Measurements from ENCODE around the gene FLNA.

The FLNA gene

GRCh38 chrX:154365997-154366665 is 8.3 kb downstream of the FLNA start:
- Histone ChIP-seq H4K8ac (ENCODE audit: low read depth, low read length) (no peak overlapping the region), H3K4me2 (ENCODE audit: low read length) (no peak overlapping the region), H3K4me3 (ENCODE audit: low read length) (no peak overlapping the region), H3K27me3 (ENCODE audit: insufficient read depth, low read length, poor library complexity) (no peaks in the 10 kb centered on the region), H2BK120ac (ENCODE audit: low read depth, low read length) (no peak overlapping the region), H3K9ac (ENCODE audit: low read length) (no peak overlapping the region), H2BK5ac (ENCODE audit: low read length) (no peak overlapping the region), H3K79me2 (ENCODE audit: control insufficient read depth, insufficient read depth, low read length) (peaks cover 47% of the 10 kb centered on the region), H4K5ac (ENCODE audit: low read length) (no peak overlapping the region), H3K56ac (ENCODE audit: low read length) (no peak overlapping the region), H2AK5ac (ENCODE audit: low read length) (no peak overlapping the region), H2BK15ac (replicated peaks; ENCODE audit: low read depth) (no peak overlapping the region), H3K18ac (ENCODE audit: low read length) (no peak overlapping the region), H3K23ac (ENCODE audit: low read length) (no peak overlapping the region), H3K4ac (ENCODE audit: low read depth, low read length) (no peak overlapping the region), H3K4me1 (ENCODE audit: control insufficient read depth, low read depth, low read length) (no peaks in the 10 kb centered on the region), H3K36me3 (ENCODE audit: control insufficient read depth, insufficient read depth, low read length) (peaks cover 28% of the 10 kb centered on the region), H3K79me1 (ENCODE audit: low read length) (peaks cover 4% of the 10 kb centered on the region), H3K27ac (ENCODE audit: low read depth, low read length) (no peak overlapping the region)
- no peak for DNase-seq
- no CpG with 5 or more reads among the region's 32 CpGs for WGBS (ENCODE audit: extremely low coverage, insufficient coverage, low lambda C conversion rate)

DNA sequence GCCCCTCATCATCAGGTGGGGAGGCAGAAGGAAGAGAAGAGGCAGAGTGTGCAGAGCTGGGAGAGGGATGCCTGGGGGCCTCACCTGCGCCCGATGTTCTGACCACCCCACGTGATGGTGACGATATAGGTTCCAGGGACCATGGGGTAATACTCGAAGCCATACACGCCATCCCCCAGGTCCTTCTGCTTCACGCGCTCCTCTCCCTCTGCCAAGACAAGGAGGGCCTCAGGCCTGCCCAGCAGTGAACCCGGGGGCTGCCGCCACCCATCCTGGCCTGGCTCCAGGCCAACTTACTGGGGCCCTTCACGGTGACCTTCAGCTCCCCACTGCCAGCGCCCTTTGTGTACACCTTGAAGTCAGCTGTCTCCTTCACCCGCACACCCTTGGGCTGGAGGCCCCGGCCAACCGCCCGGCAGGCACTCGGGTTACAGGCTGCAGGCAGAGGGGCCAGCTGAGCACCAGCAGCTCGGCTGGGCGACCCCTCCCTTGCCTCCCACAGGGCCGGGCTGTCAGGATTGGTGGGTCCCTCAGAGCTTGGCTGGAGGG is 9.3 kb downstream of the FLNA start:
- Histone ChIP-seq H3K18ac (ENCODE audit: low read length) (no peak overlapping the region), H3K4me2 (ENCODE audit: low read length) (no peak overlapping the region), H2BK5ac (ENCODE audit: low read length) (no peak overlapping the region), H3K4me1 (ENCODE audit: control insufficient read depth, low read depth, low read length) (no peaks in the 10 kb centered on the region), H2BK15ac (replicated peaks; ENCODE audit: low read depth) (no peak overlapping the region), H3K27me3 (ENCODE audit: insufficient read depth, low read length, poor library complexity) (no peaks in the 10 kb centered on the region), H3K56ac (ENCODE audit: low read length) (no peak overlapping the region), H3K27ac (ENCODE audit: low read depth, low read length) (no peak overlapping the region), H3K79me1 (ENCODE audit: low read length) (peaks cover 4% of the 10 kb centered on the region), H4K5ac (ENCODE audit: low read length) (no peak overlapping the region), H2BK120ac (ENCODE audit: low read depth, low read length) (no peak overlapping the region), H3K4ac (ENCODE audit: low read depth, low read length) (no peak overlapping the region), H3K79me2 (ENCODE audit: control insufficient read depth, insufficient read depth, low read length) (peaks cover 38% of the 10 kb centered on the region), H4K8ac (ENCODE audit: low read depth, low read length) (no peak overlapping the region), H3K9ac (ENCODE audit: low read length) (no peak overlapping the region), H3K36me3 (ENCODE audit: control insufficient read depth, insufficient read depth, low read length) (peaks cover 28% of the 10 kb centered on the region), H3K23ac (ENCODE audit: low read length) (no peak overlapping the region), H3K4me3 (ENCODE audit: low read length) (no peak overlapping the region), H2AK5ac (ENCODE audit: low read length) (no peak overlapping the region)
- DNase-seq = no peak
- no CpG with 5 or more reads among the region's 20 CpGs for WGBS (ENCODE audit: extremely low coverage, insufficient coverage, low lambda C conversion rate)

DNA sequence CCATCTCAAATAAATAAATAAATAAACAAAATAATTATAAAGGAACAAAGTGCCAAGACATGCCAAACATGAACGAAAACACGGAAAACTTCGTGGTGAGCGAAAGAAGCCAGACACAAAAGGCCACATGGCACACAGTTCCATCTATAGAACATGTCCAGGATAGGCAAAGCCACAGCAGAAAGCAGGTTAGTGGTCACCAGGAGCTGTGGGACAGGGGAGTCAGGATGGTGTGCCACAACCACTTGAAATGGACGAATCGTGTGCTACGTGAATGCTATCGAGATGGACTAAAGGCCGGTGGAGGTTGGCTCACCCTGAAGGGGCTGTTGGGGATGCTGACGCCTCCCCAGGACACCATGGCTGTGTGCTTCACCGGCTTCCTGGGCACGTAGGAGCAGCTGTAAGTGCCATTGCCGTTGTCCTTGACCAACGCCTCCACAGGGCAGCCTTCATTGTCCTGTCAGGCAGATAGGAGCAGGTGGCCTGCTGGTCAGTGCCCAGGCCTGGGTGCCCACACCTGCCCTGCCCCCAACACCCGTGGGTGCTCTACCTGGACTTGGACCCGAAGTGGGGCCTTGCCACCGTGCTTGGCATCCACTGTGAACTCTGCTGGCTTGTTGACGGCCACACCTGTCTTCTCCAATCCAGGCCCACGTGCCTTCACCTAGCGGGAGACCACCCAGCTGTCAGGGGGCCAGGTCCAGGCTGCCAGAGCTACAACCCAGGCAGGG is 10.6 kb downstream of the FLNA start:
- no peak overlapping the region for H3K4me3 ChIP-seq (ENCODE audit: low read length)
- H3K79me2 ChIP-seq (ENCODE audit: control insufficient read depth, insufficient read depth, low read length) = peaks cover 29% of the 10 kb centered on the region
- H4K5ac ChIP-seq (ENCODE audit: low read length) = no peak overlapping the region
- peaks cover 37% of the 10 kb centered on the region for H3K36me3 ChIP-seq (ENCODE audit: control insufficient read depth, insufficient read depth, low read length)
- no peak for DNase-seq
- H3K79me1 ChIP-seq (ENCODE audit: low read length) = peaks cover 4% of the 10 kb centered on the region
- whole genome bisulfite sequencing (ENCODE audit: extremely low coverage, insufficient coverage, low lambda C conversion rate) = no CpG with 5 or more reads among the region's 20 CpGs
- no peak overlapping the region for H3K27ac ChIP-seq (ENCODE audit: low read depth, low read length)
- no peak overlapping the region for H2AK5ac ChIP-seq (ENCODE audit: low read length)
- no peak overlapping the region for H2BK15ac ChIP-seq (replicated peaks; ENCODE audit: low read depth)
- H2BK120ac ChIP-seq (ENCODE audit: low read depth, low read length) = no peak overlapping the region
- no peak overlapping the region for H3K18ac ChIP-seq (ENCODE audit: low read length)
- no peaks in the 10 kb centered on the region for H3K4me1 ChIP-seq (ENCODE audit: control insufficient read depth, low read depth, low read length)
- H3K9ac ChIP-seq (ENCODE audit: low read length) = no peak overlapping the region
- no peak overlapping the region for H3K4ac ChIP-seq (ENCODE audit: low read depth, low read length)
- no peak overlapping the region for H3K4me2 ChIP-seq (ENCODE audit: low read length)
- H3K23ac ChIP-seq (ENCODE audit: low read length) = no peak overlapping the region
- no peak overlapping the region for H4K8ac ChIP-seq (ENCODE audit: low read depth, low read length)
- H2BK5ac ChIP-seq (ENCODE audit: low read length) = no peak overlapping the region
- no peak overlapping the region for H3K56ac ChIP-seq (ENCODE audit: low read length)
- no peaks in the 10 kb centered on the region for H3K27me3 ChIP-seq (ENCODE audit: insufficient read depth, low read length, poor library complexity)

DNA sequence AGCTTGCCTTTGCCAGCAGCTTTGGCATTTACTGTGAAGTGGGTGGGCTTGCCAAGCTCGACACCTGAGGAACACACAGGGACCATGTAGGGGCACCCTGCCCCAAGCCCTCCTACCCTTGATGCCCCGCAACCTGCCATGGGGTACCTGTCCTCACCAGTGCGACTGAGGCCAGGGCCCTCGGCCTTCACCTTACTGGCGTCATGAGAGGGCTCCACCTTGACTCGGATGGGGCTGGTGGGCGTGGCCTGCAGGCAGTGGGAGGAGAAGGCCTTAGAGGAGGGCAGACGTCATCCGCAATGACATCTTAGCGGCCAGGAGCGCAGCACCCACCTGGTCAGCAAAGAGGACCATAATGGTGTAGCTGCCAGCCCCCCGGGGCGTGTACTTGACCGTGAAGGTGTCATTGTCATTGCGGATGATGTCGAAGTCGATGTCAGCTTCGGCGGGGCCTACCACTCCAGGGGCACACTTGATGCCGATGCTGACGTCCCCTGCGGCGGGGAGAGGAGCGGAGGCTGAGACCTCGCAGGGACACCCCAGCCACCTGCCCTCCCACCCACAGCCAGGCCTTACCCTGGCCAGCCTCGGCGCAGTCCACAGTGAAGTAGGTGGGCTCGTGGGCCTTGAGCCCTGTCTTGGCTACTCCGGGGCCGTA is 12.2 kb downstream of the FLNA start:
- Histone ChIP-seq H3K4ac (ENCODE audit: low read depth, low read length) (no peak overlapping the region), H3K9ac (ENCODE audit: low read length) (no peak overlapping the region), H3K27me3 (ENCODE audit: insufficient read depth, low read length, poor library complexity) (no peaks in the 10 kb centered on the region), H2BK120ac (ENCODE audit: low read depth, low read length) (no peak overlapping the region), H2BK5ac (ENCODE audit: low read length) (no peak overlapping the region), H3K4me3 (ENCODE audit: low read length) (no peak overlapping the region), H3K4me1 (ENCODE audit: control insufficient read depth, low read depth, low read length) (no peaks in the 10 kb centered on the region), H2AK5ac (ENCODE audit: low read length) (no peak overlapping the region), H3K56ac (ENCODE audit: low read length) (no peak overlapping the region), H4K5ac (ENCODE audit: low read length) (no peak overlapping the region), H3K79me2 (ENCODE audit: control insufficient read depth, insufficient read depth, low read length) (peaks cover 13% of the 10 kb centered on the region), H3K27ac (ENCODE audit: low read depth, low read length) (no peak overlapping the region), H3K79me1 (ENCODE audit: low read length) (peaks cover 4% of the 10 kb centered on the region), H3K23ac (ENCODE audit: low read length) (no peak overlapping the region), H2BK15ac (replicated peaks; ENCODE audit: low read depth) (no peak overlapping the region), H3K18ac (ENCODE audit: low read length) (no peak overlapping the region), H3K4me2 (ENCODE audit: low read length) (no peak overlapping the region), H3K36me3 (ENCODE audit: control insufficient read depth, insufficient read depth, low read length) (peaks cover 38% of the 10 kb centered on the region), H4K8ac (ENCODE audit: low read depth, low read length) (no peak overlapping the region)
- DNase-seq = no peak
- no CpG with 5 or more reads among the region's 30 CpGs for WGBS (ENCODE audit: extremely low coverage, insufficient coverage, low lambda C conversion rate)

DNA sequence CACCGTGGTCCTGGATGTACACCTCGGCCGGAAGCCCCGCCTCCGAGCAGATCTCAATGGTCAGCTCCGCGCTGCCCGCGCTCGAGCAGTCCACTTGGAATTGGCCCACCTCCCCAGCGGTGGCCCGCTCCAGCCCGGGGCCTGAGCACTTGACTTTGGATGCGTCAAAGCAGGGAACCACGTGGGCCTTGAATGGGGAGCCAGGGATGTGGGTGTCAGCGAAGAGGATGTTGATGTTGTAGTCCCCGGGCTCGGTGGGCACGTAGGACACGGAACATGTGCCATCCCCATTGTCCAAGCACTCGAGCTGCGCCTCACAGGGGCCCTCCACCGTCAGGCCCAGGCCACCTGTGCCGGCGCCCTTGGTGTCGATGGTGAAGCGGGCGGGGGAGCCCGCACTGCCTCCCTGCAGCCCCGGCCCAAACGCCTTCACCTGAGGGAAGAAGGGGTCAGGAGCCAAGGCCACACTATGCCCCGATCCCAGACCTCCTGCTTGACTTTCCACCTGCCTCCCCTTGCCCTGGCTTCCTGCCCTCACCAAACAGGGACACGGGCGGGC is 14.2 kb downstream of the FLNA start:
- no peak overlapping the region for H2BK15ac ChIP-seq (replicated peaks; ENCODE audit: low read depth)
- no peak overlapping the region for H2BK5ac ChIP-seq (ENCODE audit: low read length)
- H3K9ac ChIP-seq (ENCODE audit: low read length) = no peak overlapping the region
- no peak overlapping the region for H3K4ac ChIP-seq (ENCODE audit: low read depth, low read length)
- no peak for DNase-seq
- H3K56ac ChIP-seq (ENCODE audit: low read length) = no peak overlapping the region
- no peaks in the 10 kb centered on the region for H3K27me3 ChIP-seq (ENCODE audit: insufficient read depth, low read length, poor library complexity)
- no CpG with 5 or more reads among the region's 34 CpGs for WGBS (ENCODE audit: extremely low coverage, insufficient coverage, low lambda C conversion rate)
- peaks cover 2% of the 10 kb centered on the region for H3K79me1 ChIP-seq (ENCODE audit: low read length)
- H3K79me2 ChIP-seq (ENCODE audit: control insufficient read depth, insufficient read depth, low read length) = no peaks in the 10 kb centered on the region
- peaks cover 30% of the 10 kb centered on the region for H3K36me3 ChIP-seq (ENCODE audit: control insufficient read depth, insufficient read depth, low read length)
- no peak overlapping the region for H4K8ac ChIP-seq (ENCODE audit: low read depth, low read length)
- no peaks in the 10 kb centered on the region for H3K4me1 ChIP-seq (ENCODE audit: control insufficient read depth, low read depth, low read length)
- H3K4me2 ChIP-seq (ENCODE audit: low read length) = no peak overlapping the region
- no peak overlapping the region for H4K5ac ChIP-seq (ENCODE audit: low read length)
- no peak overlapping the region for H3K27ac ChIP-seq (ENCODE audit: low read depth, low read length)
- H3K23ac ChIP-seq (ENCODE audit: low read length) = no peak overlapping the region
- no peak overlapping the region for H2AK5ac ChIP-seq (ENCODE audit: low read length)
- no peak overlapping the region for H2BK120ac ChIP-seq (ENCODE audit: low read depth, low read length)
- no peak overlapping the region for H3K4me3 ChIP-seq (ENCODE audit: low read length)
- H3K18ac ChIP-seq (ENCODE audit: low read length) = no peak overlapping the region

Measured in mesendoderm (in vitro differentiated cells).